ENCODE measurements around the gene RELA. TPM values are rescaled to one million over a fixed set of nuclear protein-coding genes. Genes with fewer than 3 reads are reported as not detected.

Gene RELA
- polyA plus RNA-seq, 1 of the 3 experiments (the other 2 are of a cell fraction), result 49.5 TPM

- TF ChIP-seq REST (IDR thresholded peaks at IDR 0.05; ENCODE audit: low read depth, low read length), result no peak
Observed at GRCh38 chr11:65637032-65637557, 25.6 kb downstream of the RELA start (continued).

GRCh38 chr11:65636108-65637031 lies 26.3 kb downstream of the RELA start:
- WGBS (ENCODE audit: low lambda C conversion rate), result 93% methylated on average over 14 of the region's 28 CpGs
- no peak for DNase-seq
- TF ChIP-seq TCF12 (IDR thresholded peaks at IDR 0.05) (no peak), PBX3 (IDR thresholded peaks at IDR 0.05) (no peak), RFX5 (IDR thresholded peaks at IDR 0.05; ENCODE audit: low read length) (no peak), TAF1 (IDR thresholded peaks at IDR 0.05; ENCODE audit: borderline replicate concordance, low read depth, low read length) (no peak), JUND (IDR thresholded peaks at IDR 0.05) (no peak)

More at GRCh38 chr11:65636108-65637031, 26.3 kb downstream of the RELA start:
- ChIA-PET CTCF (interaction anchor here (1.2 to 3.9 kb wide), 3 partner anchors 10 to 18 kb away, joined by 4 to 18 read pairs (median 9); no protein-coding TSS in a partner anchor), POLR2A (no interaction called here)
- no peaks in the 10 kb centered on the region for H3K9me2 ChIP-seq
- no peak overlapping the region for H2AFZ ChIP-seq (ENCODE audit: low read depth)
- H3F3A ChIP-seq (replicated peaks; ENCODE audit: insufficient read depth), result peaks cover 18% of the 10 kb centered on the region
- peaks cover 5 to 25% of the 10 kb centered on the region in 2 experiments; a peak in 3 of 4 replicates for H3K4me1 ChIP-seq (ENCODE audit: control insufficient read depth in 1 of 2, insufficient read depth in 2 of 2, low read depth in 1 of 2, low read length in 1 of 2)
- H3K36me3 ChIP-seq (replicated peaks in 1 of 2; ENCODE audit: control insufficient read depth in 1 of 2, insufficient read depth in 2 of 2, low read length in 1 of 2), result peaks cover 3 to 49% of the 10 kb centered on the region in 2 experiments
- no peak overlapping the region for H3K4me3 ChIP-seq (ENCODE audit: low read depth in 2 of 2, low read length in 1 of 2)
- H3K4me2 ChIP-seq, result no peak overlapping the region
- peaks cover 9% of the 10 kb centered on the region for H4K20me1 ChIP-seq (ENCODE audit: insufficient read depth)
- peak overlapping the region in 1 of 2 experiments; percentile 43; a peak in 1 of 4 replicates for H3K27ac ChIP-seq (ENCODE audit: low read depth in 2 of 2, low read length in 1 of 2)
- H3K27me3 ChIP-seq (ENCODE audit: insufficient read depth), result no peaks in the 10 kb centered on the region
- H3K79me2 ChIP-seq (ENCODE audit: insufficient read depth), result peaks cover 16% of the 10 kb centered on the region
- no peak overlapping the region for H3K9ac ChIP-seq
- H3K9me3 ChIP-seq, result no peaks in the 10 kb centered on the region
